Activated CD4-positive, alpha-beta T cell treated with anti-CD3 and anti-CD28 coated beads, Interleukin-2, amount 50 U/mL, for 48 hours (primary cell): Measurements from ENCODE around the gene CMTR2.
A peak's percentile ranks its signal among the peaks of the same experiment; 100 is the strongest.
"Not testable (repeated sequence)": the region's sequence is repeated elsewhere in the genome, so short reads cannot be mapped to it uniquely, and the experiment has no call there.

Experiments used
- DNase-seq, 2 experiments: peaks; one replicate each; pipeline ENCODE4 v3.0.0-alpha.2; 2020

The CMTR2 gene, protein sequence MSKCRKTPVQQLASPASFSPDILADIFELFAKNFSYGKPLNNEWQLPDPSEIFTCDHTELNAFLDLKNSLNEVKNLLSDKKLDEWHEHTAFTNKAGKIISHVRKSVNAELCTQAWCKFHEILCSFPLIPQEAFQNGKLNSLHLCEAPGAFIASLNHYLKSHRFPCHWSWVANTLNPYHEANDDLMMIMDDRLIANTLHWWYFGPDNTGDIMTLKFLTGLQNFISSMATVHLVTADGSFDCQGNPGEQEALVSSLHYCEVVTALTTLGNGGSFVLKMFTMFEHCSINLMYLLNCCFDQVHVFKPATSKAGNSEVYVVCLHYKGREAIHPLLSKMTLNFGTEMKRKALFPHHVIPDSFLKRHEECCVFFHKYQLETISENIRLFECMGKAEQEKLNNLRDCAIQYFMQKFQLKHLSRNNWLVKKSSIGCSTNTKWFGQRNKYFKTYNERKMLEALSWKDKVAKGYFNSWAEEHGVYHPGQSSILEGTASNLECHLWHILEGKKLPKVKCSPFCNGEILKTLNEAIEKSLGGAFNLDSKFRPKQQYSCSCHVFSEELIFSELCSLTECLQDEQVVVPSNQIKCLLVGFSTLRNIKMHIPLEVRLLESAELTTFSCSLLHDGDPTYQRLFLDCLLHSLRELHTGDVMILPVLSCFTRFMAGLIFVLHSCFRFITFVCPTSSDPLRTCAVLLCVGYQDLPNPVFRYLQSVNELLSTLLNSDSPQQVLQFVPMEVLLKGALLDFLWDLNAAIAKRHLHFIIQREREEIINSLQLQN

DNA sequence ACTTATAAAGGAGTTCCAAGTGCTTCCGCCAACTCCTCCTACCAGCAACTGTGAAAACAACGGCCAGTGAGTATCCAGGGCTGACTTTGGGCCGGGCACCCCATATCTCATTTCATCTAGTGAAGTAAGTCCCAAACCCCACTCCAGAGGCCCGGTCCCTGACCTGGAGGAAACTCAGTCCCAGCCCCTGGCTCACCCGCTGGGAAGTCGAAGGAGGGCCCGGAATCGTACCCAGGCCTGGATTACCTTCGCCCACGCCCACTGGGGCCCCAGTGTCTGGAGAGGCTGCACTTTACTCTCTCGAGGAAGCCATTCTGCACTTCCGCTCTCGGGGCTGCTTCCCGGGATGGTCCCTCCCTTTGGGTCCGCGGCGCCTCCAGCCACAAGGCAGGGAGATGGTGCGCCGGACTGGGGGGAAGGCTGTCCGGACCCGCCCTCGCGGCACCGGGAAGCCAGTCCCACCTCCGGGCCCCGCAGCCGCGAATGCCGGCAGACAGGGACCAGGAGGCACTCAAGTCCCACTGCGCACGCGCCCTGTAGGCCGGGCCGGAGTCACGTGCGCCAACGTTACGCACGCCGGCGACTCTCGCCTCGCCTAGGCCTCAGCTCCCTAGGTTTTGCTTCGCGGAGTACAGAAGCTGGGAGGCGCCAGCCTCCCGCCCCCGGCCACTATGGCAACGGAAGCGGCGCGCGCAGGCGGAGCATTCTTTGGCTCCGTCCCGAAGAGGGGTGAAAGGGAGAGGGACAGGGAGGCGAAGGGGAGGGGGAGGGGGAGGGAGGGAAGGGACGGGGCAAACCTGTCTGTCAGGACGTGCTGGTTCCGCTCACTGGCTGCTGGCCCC, at the start of gene CMTR2:
TSS of gene CMTR2 (minus strand) at position 513 of the 842 bp plus-strand sequence. CDS start 3,482 bp downstream, outside the sequence.
- DNase-seq = peak; percentile 89 to 92

DNA sequence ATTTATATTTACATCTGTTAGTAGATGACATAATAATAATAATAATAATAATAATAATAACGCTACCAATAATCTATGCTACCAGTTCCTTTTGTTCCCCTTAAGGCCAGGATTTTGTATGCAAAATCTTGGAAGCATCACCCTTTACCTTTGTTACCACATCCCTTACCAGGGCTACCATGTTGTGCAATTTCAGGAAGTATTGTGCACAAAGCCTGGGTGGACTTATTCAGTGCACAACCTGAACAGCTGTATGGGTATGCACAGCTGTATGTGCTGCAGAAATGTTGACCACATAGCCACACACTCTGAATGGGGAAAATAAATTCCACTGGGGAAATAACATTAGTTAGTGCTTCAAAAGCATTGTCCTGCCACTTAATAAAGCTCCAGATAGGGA, 49.4 kb upstream of the CMTR2 start:
- DNase-seq = no peak

DNA sequence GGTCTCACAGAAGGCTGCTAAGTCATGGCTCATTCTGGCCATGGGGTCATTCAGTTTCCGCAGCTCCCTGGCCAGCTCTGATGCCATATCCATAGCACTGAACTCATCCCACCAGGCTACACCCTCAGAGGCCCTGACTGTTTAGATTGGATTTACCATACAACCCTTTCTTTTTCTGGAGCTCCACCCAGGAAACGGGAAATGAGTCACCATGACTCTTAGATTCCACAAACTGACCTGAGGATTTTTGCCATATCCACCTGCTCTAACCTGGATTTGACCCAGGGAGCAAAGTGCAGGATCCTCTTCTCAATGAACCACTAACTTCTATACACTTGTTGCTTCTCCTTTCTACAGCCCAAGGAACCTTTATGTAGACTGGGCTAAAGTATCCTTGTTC, 49.0 kb upstream of the CMTR2 start:
- DNase-seq = no peak

DNA sequence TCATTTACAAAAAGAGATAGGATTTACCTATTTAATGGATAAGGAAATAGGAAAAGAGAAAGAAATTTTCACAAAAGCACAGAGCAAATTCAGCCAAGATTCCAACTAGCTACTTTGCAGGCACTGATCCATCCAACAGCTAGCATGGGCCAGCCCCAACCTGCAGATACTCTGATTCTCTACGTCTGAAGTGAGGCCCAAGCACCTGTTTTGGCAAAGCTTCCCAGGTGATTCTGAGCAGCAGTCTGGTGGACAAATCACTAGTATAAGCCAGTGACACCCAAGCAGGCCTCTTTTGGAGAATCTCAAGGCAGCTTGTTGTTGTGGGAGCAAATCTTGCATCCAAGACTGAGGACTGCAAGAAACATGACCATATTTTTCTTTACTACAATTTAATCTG, 48.4 kb upstream of the CMTR2 start:
- no peak for DNase-seq

DNA sequence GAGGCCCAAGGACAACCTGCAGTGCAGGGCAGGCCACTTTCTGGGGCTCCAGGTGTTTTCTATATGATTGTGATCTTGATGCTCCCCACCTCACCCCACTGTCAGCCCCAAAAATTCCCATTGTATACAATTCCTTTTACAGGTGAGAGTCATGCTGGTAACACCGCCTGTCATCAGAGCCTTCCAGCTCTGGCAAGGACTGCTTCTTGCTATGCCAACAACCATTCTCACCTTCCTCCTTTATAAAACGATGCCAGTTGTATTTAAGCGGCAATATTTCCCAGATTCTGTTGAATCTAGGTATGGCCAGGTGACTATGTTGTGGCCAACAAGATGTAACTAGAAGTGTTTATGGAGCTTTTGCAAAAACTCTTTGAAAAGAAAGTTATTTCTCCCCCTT, 38.9 kb upstream of the CMTR2 start:
- no peak for DNase-seq

DNA sequence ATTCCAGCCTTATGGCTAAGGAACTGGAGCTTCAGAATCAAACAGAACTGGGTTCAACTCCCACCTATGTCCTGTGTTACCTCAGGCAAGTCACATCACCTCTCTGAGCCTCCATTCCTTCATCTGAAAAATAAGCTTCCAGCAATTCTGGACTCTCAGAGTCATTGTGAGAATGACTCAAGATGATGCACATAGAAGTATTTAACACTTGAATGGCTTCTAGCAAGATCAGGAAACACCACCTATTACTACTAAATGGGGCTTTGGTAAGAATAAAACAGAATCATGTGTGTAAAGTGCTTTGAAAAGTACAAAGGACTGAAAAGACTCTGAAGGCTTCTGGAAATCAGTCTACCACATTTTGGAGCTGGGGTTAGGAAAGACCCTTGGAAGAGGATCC, 38.5 kb upstream of the CMTR2 start:
- no peak for DNase-seq

DNA sequence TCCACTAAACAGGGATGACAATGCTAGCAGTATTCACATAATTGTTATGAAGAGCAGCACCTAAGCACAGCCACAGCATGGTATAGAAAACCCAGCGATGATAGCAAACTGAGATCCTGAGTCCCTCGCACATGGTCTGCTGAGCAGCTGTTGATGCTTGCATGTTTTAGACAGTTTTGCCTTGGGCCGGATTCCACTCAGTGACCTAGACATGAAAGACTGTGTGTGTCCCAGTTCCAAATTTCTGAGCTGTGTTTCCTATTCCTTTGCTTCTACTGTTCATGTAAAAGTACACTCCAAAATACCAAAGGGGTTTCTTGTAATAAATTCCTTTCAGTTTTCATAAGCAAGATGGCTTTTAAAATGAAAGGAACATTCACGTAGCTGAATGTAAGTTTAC, 30.8 kb upstream of the CMTR2 start:
- no peak for DNase-seq

DNA sequence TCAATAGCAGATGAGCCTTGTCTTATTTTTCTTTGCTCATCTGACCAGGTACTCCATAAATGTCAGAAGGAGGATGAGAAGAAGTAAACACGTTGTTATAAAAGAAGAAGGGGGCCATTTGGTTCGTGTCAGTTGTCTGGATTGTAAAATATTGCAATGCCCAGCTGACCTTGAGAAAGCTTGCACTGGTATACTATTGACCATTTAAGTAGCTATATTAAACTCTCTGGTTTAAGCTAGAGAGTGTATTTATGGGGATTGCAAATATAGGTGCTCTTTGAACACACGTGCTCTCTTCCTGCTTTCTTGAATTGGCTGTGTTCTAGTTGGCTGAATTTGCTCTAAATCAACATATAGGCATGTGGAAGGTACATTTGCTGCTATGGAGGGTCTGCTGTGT, 26.1 kb upstream of the CMTR2 start:
- no peak for DNase-seq

DNA sequence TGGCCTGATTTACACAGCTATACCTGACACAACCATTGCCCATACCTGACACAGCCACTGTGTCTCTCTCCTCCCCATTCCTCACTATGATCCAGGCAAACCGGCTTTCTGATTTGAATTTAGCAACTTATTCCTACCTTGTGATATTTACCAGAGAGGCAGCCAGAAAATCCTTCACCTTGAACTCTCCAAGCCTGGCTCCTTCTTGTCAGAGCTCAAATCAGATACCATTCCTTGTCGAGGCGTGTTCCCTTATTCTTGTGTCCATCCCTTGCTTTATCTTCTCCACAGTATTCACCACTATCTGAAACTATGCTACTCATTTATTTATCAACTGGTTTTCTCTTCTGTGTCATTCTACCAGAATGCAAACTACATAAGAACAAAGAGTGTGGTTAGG, 24.4 kb upstream of the CMTR2 start:
- DNase-seq = not testable (repeated sequence)

DNA sequence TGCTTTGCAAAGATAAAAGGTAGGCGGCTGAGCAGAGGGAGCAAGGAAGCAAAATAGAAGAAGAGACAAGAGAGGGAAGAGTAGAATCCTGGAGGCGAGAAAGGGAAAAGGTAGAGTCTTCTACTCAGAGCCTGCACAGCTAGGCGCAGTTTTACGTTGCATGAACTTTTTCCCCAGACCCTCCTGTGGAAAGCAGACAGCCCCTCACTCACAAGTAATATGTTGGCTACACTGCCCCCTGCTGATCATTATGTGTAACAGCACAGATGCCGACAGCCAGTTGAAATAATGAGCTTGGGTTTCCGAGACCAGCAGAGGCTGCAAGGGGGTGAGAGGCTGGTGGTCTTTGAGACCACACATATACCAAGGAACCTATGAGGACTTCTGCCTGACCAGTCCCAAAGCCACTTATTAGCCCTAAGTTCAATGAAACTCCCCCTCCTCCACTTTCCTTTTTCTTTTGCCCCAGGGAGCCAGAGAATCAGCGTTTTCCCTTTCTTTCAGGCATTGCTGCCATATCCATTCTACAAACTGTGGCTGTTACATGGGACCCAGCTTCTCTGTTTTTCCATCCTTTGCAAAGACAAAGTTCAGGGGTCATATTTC, 22.5 kb upstream of the CMTR2 start:
- DNase-seq = peak; percentile 5 to 21

DNA sequence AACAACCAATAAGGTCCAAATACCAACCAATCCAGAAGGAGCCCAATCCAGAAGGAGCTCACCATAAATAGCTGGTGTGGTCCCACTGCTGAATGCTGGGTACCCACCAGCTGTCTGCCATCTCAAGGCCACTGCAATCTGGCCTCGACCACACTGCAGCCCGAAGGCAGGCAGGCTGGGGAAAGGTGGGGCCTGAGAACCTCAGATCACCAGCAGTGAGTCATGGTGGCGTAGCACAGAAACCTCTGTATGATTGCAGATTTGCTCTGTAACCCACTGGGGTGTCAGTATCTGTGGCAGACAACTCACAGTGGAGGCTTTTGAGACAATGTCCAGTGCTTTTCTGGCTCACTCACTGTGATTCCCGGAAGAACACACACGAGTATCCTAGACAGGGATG, 14.7 kb upstream of the CMTR2 start:
- DNase-seq = no peak

DNA sequence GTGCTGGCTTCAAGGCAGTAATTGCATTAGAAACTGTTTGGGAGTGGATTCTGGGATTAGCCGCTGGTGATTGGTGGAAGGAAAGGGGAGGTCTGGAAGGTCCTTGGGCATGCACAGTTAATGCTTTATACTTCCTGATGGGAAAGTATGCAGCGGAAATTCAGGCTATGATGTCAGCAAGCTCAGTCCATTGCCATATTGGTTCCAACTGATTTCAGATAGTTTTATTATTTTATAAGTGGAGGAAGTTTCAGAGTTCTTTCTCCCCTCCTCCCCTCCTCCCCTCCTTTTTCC, 8.1 kb upstream of the CMTR2 start:
- DNase-seq = no peak

DNA sequence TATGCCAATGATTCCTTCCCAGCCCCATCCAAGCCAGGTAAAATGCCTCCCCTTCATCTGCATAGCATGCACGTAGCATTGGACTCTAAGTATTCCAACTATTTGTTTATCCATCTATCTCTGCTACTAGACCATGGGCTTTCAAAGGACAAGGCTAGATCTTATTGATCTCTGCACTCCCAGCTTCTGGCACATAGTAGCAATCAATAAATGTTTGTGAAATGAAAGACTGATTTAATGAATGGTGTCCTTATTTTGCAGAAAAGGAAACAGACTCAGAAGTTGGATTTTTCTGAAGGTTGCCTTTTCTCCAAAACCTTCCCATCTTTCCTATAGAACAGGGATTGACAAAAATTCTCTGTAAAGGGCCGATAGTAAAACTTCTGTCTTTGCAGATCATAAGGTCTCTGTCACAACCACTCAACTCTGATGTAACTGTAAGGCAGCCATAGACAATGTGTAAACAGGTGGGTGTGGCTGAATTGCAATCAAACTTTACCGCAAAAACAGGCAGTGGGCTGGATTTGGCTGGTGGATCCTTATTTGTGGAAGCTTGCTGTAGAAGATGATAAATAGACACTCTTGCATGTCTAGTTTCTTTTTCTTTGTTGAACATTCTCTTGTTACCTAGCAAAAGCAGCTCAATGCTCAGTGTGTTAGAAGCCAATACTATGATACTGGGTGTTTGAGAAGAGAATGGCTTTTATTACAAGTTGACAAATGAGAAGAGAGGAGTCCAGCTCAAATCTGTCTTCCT, 7.6 kb upstream of the CMTR2 start:
- no peak for DNase-seq

DNA sequence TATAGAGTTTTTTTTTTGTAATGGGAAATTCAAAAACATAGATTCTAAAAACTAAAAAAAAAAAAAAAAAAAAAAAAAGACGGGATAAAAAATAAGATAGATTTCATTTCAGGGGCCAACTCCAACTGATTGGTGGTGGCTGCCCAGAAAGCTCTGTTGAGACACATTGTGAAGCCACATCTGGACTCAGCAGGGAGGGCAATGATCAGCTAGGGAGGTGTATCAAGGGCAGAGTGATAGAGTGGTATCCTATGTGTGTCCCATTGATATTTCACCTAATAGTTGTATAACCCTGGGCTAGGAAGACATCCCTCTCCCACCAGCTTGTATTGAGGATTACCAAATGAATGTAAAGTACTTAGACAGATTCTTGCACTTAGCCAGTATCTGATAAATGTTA, 6.7 kb upstream of the CMTR2 start:
- DNase-seq = no peak

DNA sequence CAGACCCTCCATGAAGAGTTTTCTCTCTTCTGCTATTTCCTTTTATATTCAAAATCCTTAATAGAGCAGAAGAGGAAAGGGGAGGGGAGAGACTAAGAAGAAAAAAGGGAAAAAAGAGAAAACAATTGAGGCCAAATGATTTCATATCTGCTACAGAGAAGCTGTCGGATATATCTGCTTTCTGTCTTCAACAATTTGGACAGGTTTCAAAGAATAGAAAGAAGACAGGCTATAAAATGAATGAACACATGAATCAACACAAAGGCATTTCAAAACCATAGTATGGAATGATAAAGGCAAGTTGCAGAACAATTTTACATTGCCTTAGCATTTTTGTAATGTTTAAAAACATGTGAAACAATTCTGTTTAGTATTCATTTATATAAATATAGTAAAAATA, 4.7 kb upstream of the CMTR2 start:
- no peak for DNase-seq

DNA sequence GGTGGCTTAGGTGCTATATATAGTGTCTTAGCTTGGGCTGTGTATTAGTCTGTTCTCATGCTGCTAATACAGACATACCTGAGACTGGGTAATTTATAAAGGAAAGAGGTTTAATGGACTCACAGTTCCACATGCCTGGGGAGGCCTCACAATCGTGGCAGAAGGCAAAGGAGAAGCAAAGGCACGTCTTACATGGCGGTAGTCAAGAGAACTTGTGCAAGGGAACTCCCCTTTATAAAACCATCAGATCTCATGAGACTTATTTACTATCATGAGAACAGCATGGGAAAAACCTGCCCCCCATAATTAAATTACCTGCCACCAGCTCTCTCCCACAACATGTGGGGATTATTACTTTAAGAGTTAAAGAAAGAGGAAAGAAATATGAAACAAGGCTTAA, 2.9 kb upstream of the CMTR2 start:
- not testable (repeated sequence) for DNase-seq

DNA sequence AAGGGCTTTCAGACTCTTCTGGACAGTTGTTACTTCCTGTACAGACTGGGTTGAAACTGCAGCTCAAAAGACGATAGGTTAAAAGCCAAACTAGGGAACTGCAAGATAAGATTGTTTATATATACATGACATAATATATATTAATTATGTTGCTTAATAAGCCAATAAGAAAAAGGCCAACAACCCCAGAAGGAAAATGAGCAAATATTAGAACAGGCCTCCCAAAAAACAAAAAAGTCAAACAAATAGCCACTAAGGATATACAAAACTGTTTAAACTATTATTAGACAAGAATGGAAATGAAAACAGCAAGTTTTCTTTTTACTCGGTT, 495 bp upstream of the CMTR2 start:
- no peak for DNase-seq

DNA sequence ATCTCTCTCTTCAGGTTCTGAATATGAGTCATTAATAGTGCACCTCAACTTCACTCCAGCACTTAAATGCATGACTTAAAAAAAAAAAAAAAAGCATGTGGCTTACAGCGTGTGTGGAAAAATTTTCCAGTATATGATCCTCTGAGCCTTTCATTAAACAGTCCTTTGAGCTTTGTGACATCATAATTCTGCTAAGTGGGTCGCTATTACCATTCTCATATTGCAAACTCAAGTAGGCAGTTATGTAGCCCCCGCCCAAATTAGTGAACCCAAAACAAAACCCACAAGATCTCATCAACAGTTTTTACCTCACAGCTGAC, 672 bp downstream of the CMTR2 start:
- no peak for DNase-seq

DNA sequence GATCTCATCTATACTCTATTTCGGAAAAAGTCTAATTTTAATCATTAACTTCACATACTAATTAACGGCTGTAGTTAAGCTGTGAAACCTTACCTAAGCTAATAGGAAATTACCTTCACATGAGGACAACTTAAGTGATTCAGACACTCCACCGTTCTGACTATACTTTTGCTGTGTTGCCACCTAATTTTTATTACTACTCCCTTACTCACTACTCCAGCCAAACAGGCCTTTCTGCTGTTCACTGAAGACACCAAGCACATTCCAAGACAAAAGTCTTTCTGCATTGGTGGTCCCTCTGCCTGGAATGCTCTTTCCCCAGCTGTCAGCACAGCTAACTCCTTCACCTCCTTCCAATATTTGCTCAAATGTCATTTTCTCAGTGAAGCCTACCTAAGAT, 1.3 kb downstream of the CMTR2 start:
- no peak for DNase-seq

DNA sequence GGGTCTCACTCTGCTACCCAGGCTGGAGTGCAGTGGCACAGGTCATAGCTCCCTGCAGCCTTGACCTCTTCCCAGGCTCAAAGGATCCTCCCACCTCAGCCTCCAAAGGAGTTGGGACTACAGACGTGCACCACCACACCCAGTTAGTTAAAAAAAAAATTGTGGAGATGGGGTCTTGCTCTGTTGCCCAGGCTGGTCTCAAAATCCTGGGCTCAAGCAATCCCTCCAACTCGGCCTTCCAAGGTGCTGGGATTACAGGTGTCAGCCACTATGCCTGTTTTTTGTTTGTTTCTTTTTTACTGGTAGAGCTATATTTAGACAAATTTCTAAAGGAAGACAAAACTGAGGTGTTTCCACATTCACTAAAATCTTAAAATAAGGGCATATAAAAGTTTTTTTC, 1.7 kb downstream of the CMTR2 start:
- no peak for DNase-seq

DNA sequence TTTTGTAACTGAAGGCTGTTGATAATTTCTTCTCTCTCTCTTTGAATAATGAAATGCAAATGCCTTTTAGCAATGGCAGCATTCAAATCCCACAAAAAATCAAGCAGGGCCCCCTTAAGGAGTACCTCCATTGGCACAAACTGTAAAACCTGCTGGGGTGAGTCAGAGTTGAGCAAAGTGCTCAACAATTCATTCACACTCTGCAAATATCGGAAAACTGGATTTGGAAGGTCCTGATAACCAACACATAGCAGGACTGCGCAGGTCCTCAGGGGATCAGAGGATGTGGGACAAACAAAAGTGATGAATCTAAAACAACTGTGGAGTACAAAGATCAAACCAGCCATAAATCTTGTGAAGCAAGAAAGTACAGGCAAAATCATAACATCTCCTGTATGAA, 5.6 kb downstream of the CMTR2 start:
- DNase-seq = no peak

DNA sequence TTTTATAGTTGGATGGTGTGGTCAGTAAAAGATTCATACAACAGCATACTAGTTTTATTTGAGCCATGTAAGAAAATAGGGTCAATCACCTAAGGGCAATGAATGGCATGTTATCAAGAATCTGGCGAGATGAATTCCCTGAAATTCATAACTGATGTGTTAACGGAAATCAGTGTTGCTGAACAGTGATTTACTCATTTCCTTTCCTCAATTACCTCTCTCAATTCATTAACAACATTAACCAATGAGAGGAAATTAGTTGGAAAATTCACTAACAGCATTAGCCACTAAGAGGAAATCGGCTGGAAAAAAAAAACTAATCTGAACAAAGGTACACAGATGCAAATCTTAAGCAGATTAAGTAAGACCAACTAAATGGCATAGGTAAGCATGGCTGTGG, 6.3 kb downstream of the CMTR2 start:
- DNase-seq = no peak
